A673 (cell line): Measurements from ENCODE around the gene CBLC. TPM values are rescaled to one million over a fixed set of nuclear protein-coding genes. Genes with fewer than 3 reads are reported as not detected.

Source experiments
- BruUV-seq: library from RNA; stranded (reverse); fragments of 400-500 nt; replicated peaks from 2 replicates; lab custom pipeline; 2021; lab: Mats Ljungman, UMichigan
- CTCF ChIA-PET: fragments of 300-600 bp; sonication (Branson Sonifier 250); formaldehyde crosslinking; loops from one replicate; lab custom pipeline; 2022; ENCODE audit warnings: antibody characterized with exemption; lab: Charles Lee
- POLR2A ChIA-PET: fragments of 300-600 bp; sonication (Branson Sonifier 250); formaldehyde crosslinking; loops from one replicate; lab custom pipeline; 2022; ENCODE audit warnings: antibody characterized with exemption; ENCODE audit not compliant: low non-redundant PET; lab: Charles Lee
- DNase-seq: peaks from one replicate; pipeline ENCODE4 v3.0.0-alpha.2; 2015; ENCODE audit warnings: low spot score
- H3K27ac ChIP-seq: fragments of 200-600 bp; sonication (generic); 2 replicates; pipeline ENCODE4 v1.5.1; 2016; ENCODE audit warnings: mixed run types, low read depth, mild to moderate bottlenecking, mixed read lengths, antibody characterized with exemption, low read length; ENCODE audit not compliant: poor library complexity, severe bottlenecking
- H3K27me3 ChIP-seq: fragments of 200-600 bp; sonication (generic); replicated peaks from 2 replicates; pipeline ENCODE4 v1.6.1; 2017; ENCODE audit warnings: mixed run types, low read depth, mild to moderate bottlenecking, mixed read lengths, antibody characterized with exemption, low read length; ENCODE audit not compliant: insufficient read depth, poor library complexity
- H3K36me3 ChIP-seq: fragments of 200-600 bp; sonication (generic); 2 replicates; pipeline ENCODE4 v1.6.1; 2016; ENCODE audit warnings: mixed run types, mild to moderate bottlenecking, mixed read lengths, antibody characterized with exemption, low read length; ENCODE audit not compliant: insufficient read depth, poor library complexity, severe bottlenecking
- H3K4me1 ChIP-seq: fragments of 200-600 bp; sonication (generic); 2 replicates; pipeline ENCODE4 v1.6.1; 2017; ENCODE audit warnings: mixed run types, mild to moderate bottlenecking, mixed read lengths, antibody characterized with exemption, low read length; ENCODE audit not compliant: insufficient read depth, poor library complexity, severe bottlenecking
- H3K4me3 ChIP-seq: fragments of 200-600 bp; sonication (generic); 2 replicates; pipeline ENCODE4 v1.5.1; 2016; ENCODE audit warnings: low read depth, mixed run types, mild to moderate bottlenecking, mixed read lengths, low read length; ENCODE audit not compliant: poor library complexity, severe bottlenecking
- H3K9me3 ChIP-seq: fragments of 200-600 bp; sonication (generic); 2 replicates; pipeline ENCODE4 v1.6.1; 2016; ENCODE audit warnings: mixed run types, low read depth, mild to moderate bottlenecking, mixed read lengths, antibody characterized with exemption, low read length; ENCODE audit not compliant: poor library complexity, severe bottlenecking
- CTCF ChIP-seq: fragments of 300-800, 200-600 bp; sonication (generic); conservative IDR thresholded peaks from 2 replicates; pipeline ENCODE4 v1.5.1; 2017; ENCODE audit warnings: low read depth, mild to moderate bottlenecking, antibody characterized with exemption, low read length, moderate library complexity, mixed read lengths
- EZH2 ChIP-seq: fragments of 200-600 bp; sonication (generic); IDR thresholded peaks from 2 replicates; pipeline ENCODE4 v1.6.1; 2017; ENCODE audit warnings: borderline replicate concordance, low read depth, mild to moderate bottlenecking, mixed read lengths, antibody characterized with exemption, low read length; ENCODE audit not compliant: poor library complexity, severe bottlenecking
- intact Hi-C: fragments of 100-400 bp; cut with micrococcal nuclease; formaldehyde crosslinking; loops from one replicate; pipeline ENCODE4 v1.10.0; 2022; ENCODE audit not compliant: unreplicated experiment
- total RNA-seq: library from RNA; stranded (reverse); gene quantifications from 2 replicates; pipeline ENCODE4 v1.2.3, GENCODE V29; 2021

CBLC gene
- total RNA-seq, 1 experiment from 2014 or later, result not detected

- POLR2A ChIA-PET, result no interaction called here
- H3K36me3 ChIP-seq, result no peaks in the 10 kb centered on the region
- CTCF ChIA-PET, result interaction anchor here (0.6 kb wide), 1 partner anchor 14 kb away, joined by 8 read pairs; no protein-coding TSS in a partner anchor
- no peaks in the 10 kb centered on the region for H3K27me3 ChIP-seq
- peaks cover 27% of the 10 kb centered on the region for H3K4me1 ChIP-seq
- no peak overlapping the region for H3K27ac ChIP-seq
- no peaks in the 10 kb centered on the region for H3K9me3 ChIP-seq
- TF ChIP-seq CTCF (no peak), EZH2 (no peak)
- no TSS peak for BruUV-seq
- intact Hi-C loops, result no loop called here
- H3K4me3 ChIP-seq, result no peak overlapping the region
- no peak for DNase-seq
Observed at GRCh38 chr19:44756089-44756562, 21.6 kb upstream of the CBLC start.

GRCh38 chr19:44757057-44757734 lies 20.5 kb upstream of the CBLC start:
- DNase-seq, result peak; percentile 65
- CTCF ChIA-PET, result interaction anchor here (0.6 to 1.4 kb wide), 3 partner anchors 13 to 552 kb away, joined by 3 to 7 read pairs (median 5); no protein-coding TSS in a partner anchor
- TF ChIP-seq CTCF (no peak), EZH2 (no peak)
- Histone ChIP-seq H3K36me3 (no peaks in the 10 kb centered on the region), H3K4me1 (peaks cover 27% of the 10 kb centered on the region), H3K9me3 (no peaks in the 10 kb centered on the region), H3K27ac (no peak overlapping the region), H3K4me3 (peak overlapping the region; percentile 48), H3K27me3 (no peaks in the 10 kb centered on the region)
- intact Hi-C loops, result no loop called here
- POLR2A ChIA-PET, result no interaction called here
- no TSS peak for BruUV-seq

GRCh38 chr19:44757735-44758505 lies 19.8 kb upstream of the CBLC start:
- CTCF ChIA-PET, result interaction anchor here (0.6 to 1.4 kb wide), 4 partner anchors 13 to 551 kb away, joined by 3 to 7 read pairs (median 6); no protein-coding TSS in a partner anchor
- peak overlapping the region; percentile 48 for H3K4me3 ChIP-seq
- peak; percentile 57 for DNase-seq
- intact Hi-C loops, result no loop called here
- POLR2A ChIA-PET, result no interaction called here
- H3K36me3 ChIP-seq, result no peaks in the 10 kb centered on the region
- H3K4me1 ChIP-seq, result peaks cover 25% of the 10 kb centered on the region
- TF ChIP-seq EZH2, result no peak
- TF ChIP-seq CTCF, result no peak
- no TSS peak for BruUV-seq
- H3K27ac ChIP-seq, result peak overlapping the region; percentile 53
- H3K27me3 ChIP-seq, result no peaks in the 10 kb centered on the region
- no peaks in the 10 kb centered on the region for H3K9me3 ChIP-seq
